DND-41 (cell line): Measurements from ENCODE around the gene RBP5.
A peak's percentile ranks its signal among the peaks of the same experiment; 100 is the strongest.

Experiments
- ATAC-seq: fragments of 200-7000 bp; cut with Tn5 transposase; 3 replicates; pipeline ENCODE4 v1.9.1; 2021; ENCODE audit warnings: low read depth; ENCODE audit not compliant: insufficient read depth
- DNase-seq: peaks from one replicate; pipeline ENCODE4 v3.0.0-alpha.2; 2020
- H2AFZ ChIP-seq: 2 replicates; pipeline ENCODE4 v1.6.0; 2012; ENCODE audit warnings: low read depth, low read length
- H3K27ac ChIP-seq: 2 replicates; pipeline ENCODE4 v1.5.1; 2012; ENCODE audit warnings: low read length, inconsistent platforms
- H3K27me3 ChIP-seq: fragments of 200-600 bp; sonication (generic); 2 replicates; pipeline ENCODE4 v1.6.0; 2012; ENCODE audit warnings: low read length, mild to moderate bottlenecking, inconsistent platforms; ENCODE audit not compliant: insufficient read depth, poor library complexity
- H3K36me3 ChIP-seq: 2 replicates; pipeline ENCODE4 v1.5.1; 2012; ENCODE audit warnings: low read length, inconsistent platforms; ENCODE audit not compliant: insufficient read depth
- H3K4me1 ChIP-seq: 2 replicates; pipeline ENCODE4 v1.5.1; 2012; ENCODE audit warnings: mild to moderate bottlenecking, low read length; ENCODE audit not compliant: insufficient read depth
- H3K4me2 ChIP-seq: 2 replicates; pipeline ENCODE4 v1.6.0; 2012; ENCODE audit warnings: mild to moderate bottlenecking, moderate library complexity, low read length, inconsistent platforms; ENCODE audit not compliant: insufficient read depth
- H3K4me3 ChIP-seq, 2 experiments: fragments of 200-600 bp in 1 of 2; shearing (Covaris generic) in 1 of 2; 2 replicates each; pipeline ENCODE4 v1.5.1; 2012 to 2016; ENCODE audit warnings: inconsistent platforms in 2 of 2, low read length in 2 of 2, mild to moderate bottlenecking in 2 of 2, low read depth in 1 of 2, moderate library complexity in 1 of 2
- H3K79me2 ChIP-seq: 2 replicates; pipeline ENCODE4 v1.6.0; 2012; ENCODE audit warnings: low read length, inconsistent platforms; ENCODE audit not compliant: insufficient read depth
- H3K9ac ChIP-seq: 2 replicates; pipeline ENCODE4 v1.6.0; 2012; ENCODE audit warnings: low read depth, mild to moderate bottlenecking, inconsistent platforms, low read length, moderate library complexity
- H3K9me3 ChIP-seq: 2 replicates; pipeline ENCODE4 v1.5.1; 2012; ENCODE audit warnings: low read length, moderate library complexity, mild to moderate bottlenecking, inconsistent platforms; ENCODE audit not compliant: insufficient read depth, severe bottlenecking
- H4K20me1 ChIP-seq: 2 replicates; pipeline ENCODE4 v1.6.0; 2012; ENCODE audit warnings: low read length; ENCODE audit not compliant: insufficient read depth
- EZH2 ChIP-seq: IDR thresholded peaks from 3 replicates; pipeline ENCODE4 v1.6.1; 2012; ENCODE audit warnings: borderline replicate concordance, low read depth, mild to moderate bottlenecking, moderate library complexity, low read length, inconsistent platforms; ENCODE audit not compliant: severe bottlenecking
- TF ChIP-seq, protein P1 (sequence below): IDR thresholded peaks from 2 replicates; pipeline ENCODE4 v1.5.1; 2012; ENCODE audit warnings: borderline replicate concordance, low read length, moderate library complexity, mild to moderate bottlenecking; ENCODE audit not compliant: poor library complexity, severe bottlenecking; ENCODE audit errors: extremely low read depth

Gene RBP5, protein sequence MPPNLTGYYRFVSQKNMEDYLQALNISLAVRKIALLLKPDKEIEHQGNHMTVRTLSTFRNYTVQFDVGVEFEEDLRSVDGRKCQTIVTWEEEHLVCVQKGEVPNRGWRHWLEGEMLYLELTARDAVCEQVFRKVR

DNA sequence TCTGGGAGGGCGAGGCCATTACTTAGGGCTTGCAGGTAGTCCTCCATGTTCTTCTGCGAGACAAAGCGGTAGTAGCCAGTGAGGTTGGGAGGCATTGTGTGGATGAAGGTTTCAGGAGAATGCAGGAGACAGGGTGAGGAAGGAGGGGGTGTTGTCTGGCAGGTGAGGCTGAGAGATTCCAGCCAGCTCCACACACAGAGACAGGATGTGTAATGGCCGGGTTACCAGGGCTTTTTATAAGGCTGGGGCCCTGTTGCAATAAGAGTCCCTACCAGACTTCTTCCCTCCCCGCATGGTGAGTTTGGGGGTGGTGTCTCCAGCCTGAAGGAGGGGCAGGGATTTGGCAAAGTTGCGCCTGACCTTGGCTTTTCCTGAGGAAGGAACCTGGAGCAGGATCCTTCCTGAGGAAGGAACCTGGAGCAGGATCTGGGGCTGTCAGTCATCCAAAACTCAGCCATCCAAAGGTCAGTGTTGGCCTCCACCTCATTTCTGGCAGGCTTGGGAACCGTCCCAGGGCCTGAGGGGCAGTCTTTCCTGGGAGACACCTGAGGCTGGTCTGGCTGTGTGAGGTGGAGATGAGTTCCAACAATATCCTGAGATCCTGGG, at the start of gene RBP5:
Gene RBP5 (minus strand): TSS at position 209 of the 606 bp plus-strand sequence. CDS start 114 bp downstream, at position 95.
- Histone ChIP-seq H3K36me3 (peaks cover 6% of the 10 kb centered on the region), H3K9me3 (no peaks in the 10 kb centered on the region), H3K27ac (peak within 1 kb of the TSS; percentile 61), H3K4me2 (peak within 1 kb of the TSS; percentile 97), H3K79me2 (peaks cover 4% of the 10 kb centered on the region; the same call in 1 of the 2 replicates), H3K4me3 (peak within 1 kb of the TSS; percentile 36 to 73), H3K4me1 (peaks cover 30% of the 10 kb centered on the region), H3K9ac (peak within 1 kb of the TSS; percentile 65), H3K27me3 (no peaks in the 10 kb centered on the region), H2AFZ (peak within 1 kb of the TSS; percentile 94), H4K20me1 (no peaks in the 10 kb centered on the region)
- no peak for TF ChIP-seq EZH2
- TF ChIP-seq, protein P1, sequence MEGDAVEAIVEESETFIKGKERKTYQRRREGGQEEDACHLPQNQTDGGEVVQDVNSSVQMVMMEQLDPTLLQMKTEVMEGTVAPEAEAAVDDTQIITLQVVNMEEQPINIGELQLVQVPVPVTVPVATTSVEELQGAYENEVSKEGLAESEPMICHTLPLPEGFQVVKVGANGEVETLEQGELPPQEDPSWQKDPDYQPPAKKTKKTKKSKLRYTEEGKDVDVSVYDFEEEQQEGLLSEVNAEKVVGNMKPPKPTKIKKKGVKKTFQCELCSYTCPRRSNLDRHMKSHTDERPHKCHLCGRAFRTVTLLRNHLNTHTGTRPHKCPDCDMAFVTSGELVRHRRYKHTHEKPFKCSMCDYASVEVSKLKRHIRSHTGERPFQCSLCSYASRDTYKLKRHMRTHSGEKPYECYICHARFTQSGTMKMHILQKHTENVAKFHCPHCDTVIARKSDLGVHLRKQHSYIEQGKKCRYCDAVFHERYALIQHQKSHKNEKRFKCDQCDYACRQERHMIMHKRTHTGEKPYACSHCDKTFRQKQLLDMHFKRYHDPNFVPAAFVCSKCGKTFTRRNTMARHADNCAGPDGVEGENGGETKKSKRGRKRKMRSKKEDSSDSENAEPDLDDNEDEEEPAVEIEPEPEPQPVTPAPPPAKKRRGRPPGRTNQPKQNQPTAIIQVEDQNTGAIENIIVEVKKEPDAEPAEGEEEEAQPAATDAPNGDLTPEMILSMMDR, result no peak
- DNase-seq (no peak), ATAC-seq (no peak)

DNA sequence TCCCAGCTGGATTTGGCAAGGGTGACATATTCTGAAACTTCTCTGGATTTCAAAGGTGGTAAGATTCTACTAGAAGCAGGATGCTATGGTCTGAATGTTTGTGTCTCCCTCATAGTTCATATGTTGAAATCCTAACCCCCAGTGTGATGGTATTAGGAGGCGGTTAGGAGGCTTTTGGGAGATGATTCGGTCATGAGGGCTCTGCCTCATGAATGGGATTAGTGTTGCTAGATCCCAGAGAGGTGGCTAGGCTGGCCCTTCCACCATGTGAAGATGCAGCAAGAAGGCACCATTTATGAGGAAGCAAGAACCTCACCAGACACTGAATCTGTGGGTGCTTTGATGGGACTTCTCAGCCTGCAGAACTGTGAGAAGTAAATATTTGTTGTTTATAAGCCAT, 49.8 kb upstream of the RBP5 start:
- TF ChIP-seq EZH2, result no peak
- TF ChIP-seq, protein P1, result no peak
- H3K36me3 ChIP-seq, result no peaks in the 10 kb centered on the region
- H3K27ac ChIP-seq, result no peak overlapping the region
- H3K27me3 ChIP-seq, result no peaks in the 10 kb centered on the region
- H3K9ac ChIP-seq, result no peak overlapping the region
- ATAC-seq (no peak), DNase-seq (no peak)
- no peak overlapping the region for H2AFZ ChIP-seq
- H3K9me3 ChIP-seq, result peaks cover 12% of the 10 kb centered on the region
- H3K4me3 ChIP-seq, result no peak overlapping the region
- H3K4me1 ChIP-seq, result no peaks in the 10 kb centered on the region
- no peaks in the 10 kb centered on the region for H4K20me1 ChIP-seq
- H3K4me2 ChIP-seq, result no peak overlapping the region
- H3K79me2 ChIP-seq, result no peaks in the 10 kb centered on the region

DNA sequence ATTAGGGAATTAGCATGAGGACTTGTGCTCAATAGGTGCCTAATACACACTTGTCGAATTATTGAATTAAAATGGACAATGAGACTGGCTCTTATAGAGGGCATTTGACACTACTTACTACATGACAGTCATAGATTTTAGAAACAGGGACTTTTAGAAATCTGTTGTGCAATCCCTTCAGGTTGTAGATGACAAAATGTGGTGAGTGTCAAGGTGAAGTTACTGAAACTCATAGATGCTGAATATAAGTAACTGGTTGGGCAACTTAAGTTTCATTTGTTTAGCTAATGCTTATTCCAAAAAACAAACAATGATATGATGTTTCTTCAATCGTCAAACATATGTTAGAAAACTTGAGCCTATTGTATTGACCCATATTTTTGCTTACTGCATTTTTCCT, 47.9 kb upstream of the RBP5 start:
- Histone ChIP-seq H3K79me2 (no peaks in the 10 kb centered on the region), H4K20me1 (no peaks in the 10 kb centered on the region), H3K27me3 (no peaks in the 10 kb centered on the region), H3K4me2 (no peak overlapping the region), H3K27ac (no peak overlapping the region), H3K4me1 (no peaks in the 10 kb centered on the region), H3K9ac (no peak overlapping the region), H3K9me3 (peaks cover 21% of the 10 kb centered on the region), H2AFZ (no peak overlapping the region), H3K4me3 (no peak overlapping the region), H3K36me3 (no peaks in the 10 kb centered on the region)
- DNase-seq (no peak), ATAC-seq (no peak)
- no peak for TF ChIP-seq EZH2
- TF ChIP-seq, protein P1, result no peak
